A549 (cell line): Measurements from ENCODE around the gene RAB11FIP5. TPM values are rescaled to one million over a fixed set of nuclear protein-coding genes. Genes with fewer than 3 reads are reported as not detected.

Source experiments
- ATAC-seq, 2 experiments: fragments of 200-7000 bp in 1 of 2; fragments of >200 bp in 1 of 2; cut with Nextera tagmentation in 1 of 2; cut with Tn5 transposase in 1 of 2; 3 replicates each; pipeline versions ENCODE4 v1.8.0 to v1.9.1; 2018 to 2020; ENCODE audit warnings: mild to moderate bottlenecking in 1 of 2, moderate library complexity in 1 of 2
- CTCF ChIA-PET: fragments of 300-600 bp; sonication (Branson Sonifier 250); formaldehyde crosslinking; extraction: SDS; loops from one replicate; lab custom pipeline; 2021; ENCODE audit warnings: antibody characterized with exemption, inconsistent platforms; lab: Yijun Ruan, JAX
- POLR2A ChIA-PET: fragments of 350-600 bp; formaldehyde crosslinking; extraction: SDS; loops from one replicate; lab custom pipeline; 2021; ENCODE audit warnings: antibody characterized with exemption, inconsistent platforms; lab: Yijun Ruan, JAX
- DNase-seq, 2 experiments: peaks; one replicate each; pipeline versions ENCODE4 v3.0.0 to v3.0.0-alpha.2; 2011 to 2016; ENCODE audit warnings: low read depth in 1 of 2, low spot score in 1 of 2
- FAIRE-seq: peaks from 2 replicates; lab custom pipeline; 2011; peaks lifted over from hg19 to GRCh38; lab: Jason Lieb, UNC
- H3K27ac ChIP-seq, 2 experiments: fragments of >200 bp; sonication (Bioruptor Twin); formaldehyde crosslinking; 3 replicates each; pipeline ENCODE4 v1.5.1; 2016 to 2017
- H3K4me1 ChIP-seq: fragments of >200 bp; sonication (Bioruptor Twin); formaldehyde crosslinking; 3 replicates; pipeline ENCODE4 v1.6.1; 2016
- H3K4me2 ChIP-seq: fragments of >200 bp; sonication (Bioruptor Twin); formaldehyde crosslinking; 3 replicates; pipeline ENCODE4 v1.6.1; 2016
- H3K4me3 ChIP-seq: fragments of >200 bp; sonication (Bioruptor Twin); formaldehyde crosslinking; 3 replicates; pipeline ENCODE4 v1.5.1; 2016
- H3K9me3 ChIP-seq: fragments of >200 bp; sonication (Bioruptor Twin); formaldehyde crosslinking; 3 replicates; pipeline ENCODE4 v1.6.1; 2016
- CEBPB ChIP-seq, 2 experiments: fragments of >200 bp in 1 of 2; sonication (Bioruptor Twin) in 1 of 2; formaldehyde crosslinking in 1 of 2; IDR thresholded peaks; 2 replicates each; pipeline ENCODE4 v1.6.1; 2012 to 2016
- E2F6 ChIP-seq: IDR thresholded peaks from 2 replicates; pipeline ENCODE4 v1.6.1; 2012; ENCODE audit warnings: low read depth, borderline replicate concordance
- EHMT2 ChIP-seq: fragments of 200-600 bp; sonication (generic); IDR thresholded peaks from 2 replicates; pipeline ENCODE4 v1.6.1; 2016; ENCODE audit warnings: antibody characterized with exemption, low read depth, mild to moderate bottlenecking, moderate library complexity
- FOXS1 ChIP-seq: fragments of 250-450 bp; sonication (Bioruptor Pico); IDR thresholded peaks from 2 replicates; pipeline ENCODE4 v1.5.0; 2020; ENCODE audit warnings: mild to moderate bottlenecking, moderate library complexity
- HEYL ChIP-seq: fragments of 250-450 bp; sonication (Bioruptor Pico); IDR thresholded peaks from 2 replicates; pipeline ENCODE4 v1.8.0; 2021; ENCODE audit warnings: mild to moderate bottlenecking, moderate library complexity
- HOXB13 ChIP-seq: fragments of 250-450 bp; sonication (Bioruptor Pico); IDR thresholded peaks from 2 replicates; pipeline ENCODE4 v1.5.0; 2020; ENCODE audit warnings: low read depth, mild to moderate bottlenecking, moderate library complexity
- HOXB5 ChIP-seq: fragments of 250-450 bp; sonication (Bioruptor Pico); IDR thresholded peaks from 2 replicates; pipeline ENCODE4 v1.5.0; 2020; ENCODE audit warnings: mild to moderate bottlenecking, moderate library complexity
- JUN ChIP-seq, 2 experiments: fragments of >200 bp; sonication (Bioruptor Twin); formaldehyde crosslinking; IDR thresholded peaks; 2 replicates in 1 of 2; 3 replicates in 1 of 2; pipeline ENCODE4 v1.6.1; 2016 to 2017
- KDM5A ChIP-seq: fragments of 200-600 bp; sonication (generic); IDR thresholded peaks from 2 replicates; pipeline ENCODE4 v1.6.1; 2016; ENCODE audit warnings: antibody characterized with exemption, mild to moderate bottlenecking
- MAFK ChIP-seq: fragments of 450-650 bp; IDR thresholded peaks from 2 replicates; pipeline ENCODE4 v1.6.1; 2014; ENCODE audit not compliant: partially characterized antibody
- PBX3 ChIP-seq: IDR thresholded peaks from 2 replicates; pipeline ENCODE4 v1.6.1; 2012
- POLR2A ChIP-seq: IDR thresholded peaks from 2 replicates; pipeline ENCODE4 v1.6.1; 2012; ENCODE audit warnings: mild to moderate bottlenecking, low read length
- POLR2AphosphoS2 ChIP-seq: conservative IDR thresholded peaks from 2 replicates; pipeline ENCODE4 v1.6.1; 2012; ENCODE audit warnings: low read length, improper control_type of control experiment, inconsistent platforms
- SMC3 ChIP-seq: fragments of >200 bp; sonication (Bioruptor Twin); formaldehyde crosslinking; IDR thresholded peaks from 3 replicates; pipeline ENCODE4 v1.6.1; 2018; ENCODE audit warnings: inconsistent platforms
- TP53 ChIP-seq: fragments of 250-450 bp; sonication (Bioruptor Pico); IDR thresholded peaks from 2 replicates; pipeline ENCODE4 v1.5.0; 2021; ENCODE audit warnings: mild to moderate bottlenecking, moderate library complexity
- USF2 ChIP-seq: fragments of 450-650 bp; IDR thresholded peaks from 2 replicates; pipeline ENCODE4 v1.6.1; 2014; ENCODE audit warnings: antibody characterized with exemption
- ZC3H11A ChIP-seq: fragments of 450-650 bp; IDR thresholded peaks from 2 replicates; pipeline ENCODE4 v1.6.1; 2014; ENCODE audit warnings: antibody characterized with exemption, mild to moderate bottlenecking
- ZSCAN20 ChIP-seq: fragments of 250-450 bp; sonication (Bioruptor Pico); IDR thresholded peaks from 2 replicates; pipeline ENCODE4 v1.8.0; 2022; ENCODE audit warnings: mild to moderate bottlenecking, moderate library complexity
- whole genome bisulfite sequencing: methylation state at CpG from one replicate; pipeline ENCODE4 v1.1.6; 2017; ENCODE audit errors: missing lambda C conversion rate; 5-methylcytosine and 5-hydroxymethylcytosine counted together
- polyA plus RNA-seq, 4 experiments: library from polyadenylated mRNA; depleted of rRNA in 3 of 4; stranded (reverse); fragments of >200 nt; fragmentation: RNase III in 1 of 4; extraction: RNeasy Plus Mini Kit Qiagen cat#74134 plus additional on column Dnase treatment in 1 of 4; gene quantifications; 2 replicates in 3 of 4; 3 replicates in 1 of 4; pipeline ENCODE4 v1.2.3, GENCODE V29; 2011 to 2017
- TF ChIP-seq, protein P1 (sequence below): fragments of 250-450 bp; sonication (Bioruptor Pico); IDR thresholded peaks from 2 replicates; pipeline ENCODE4 v1.5.0; 2021; ENCODE audit warnings: mild to moderate bottlenecking, moderate library complexity, borderline replicate concordance
- TF ChIP-seq, protein P2 (sequence below): fragments of 250-450 bp; sonication (Bioruptor Pico); IDR thresholded peaks from 2 replicates; pipeline ENCODE4 v1.5.0; 2020; ENCODE audit warnings: low read depth, mild to moderate bottlenecking, moderate library complexity

Gene RAB11FIP5
- polyA plus RNA-seq, 2 of the 4 experiments (the other 2 are of a cell fraction): 21.6 to 21.8 TPM

DNA sequence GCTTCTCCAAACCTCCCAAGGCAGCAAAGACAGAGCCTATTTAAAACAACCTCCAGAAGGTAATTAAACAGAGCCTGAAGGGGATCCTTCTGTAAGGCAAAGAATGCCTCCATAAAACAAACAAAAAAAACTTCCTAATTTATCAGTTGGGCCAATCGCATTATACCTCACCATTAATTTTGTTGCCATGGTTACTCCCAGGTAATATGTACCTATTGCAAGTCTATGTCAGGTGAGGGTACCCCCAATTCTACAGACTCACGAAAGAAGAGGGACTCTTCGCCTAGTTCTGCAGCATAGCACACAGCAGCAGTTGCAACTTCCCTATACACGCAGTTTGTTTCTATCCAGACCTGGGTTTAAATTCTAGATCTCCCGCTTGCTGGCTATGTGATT, 80.0 kb downstream of the RAB11FIP5 start:
- Histone ChIP-seq H3K9me3 (no peaks in the 10 kb centered on the region), H3K4me3 (no peak overlapping the region), H3K27ac (peak overlapping the region; percentile 22 to 66; a peak in 5 of 6 replicates), H3K4me1 (peaks cover 52% of the 10 kb centered on the region), H3K4me2 (peak overlapping the region; percentile 66)
- ChIA-PET CTCF (interaction anchor here (0.9 to 3.1 kb wide), 4 partner anchors 8 to 140 kb away, joined by 3 to 9 read pairs (median 6); no protein-coding TSS in a partner anchor), POLR2A (no interaction called here)
- 92% methylated on average over 5 of the region's 5 CpGs for WGBS
- DNase-seq (no peak), ATAC-seq (no peak), FAIRE-seq (no peak)
- TF ChIP-seq ZC3H11A: no peak
- TF ChIP-seq HOXB5 (CRISPR knock-in tag): no peak
- TF ChIP-seq, protein P1, sequence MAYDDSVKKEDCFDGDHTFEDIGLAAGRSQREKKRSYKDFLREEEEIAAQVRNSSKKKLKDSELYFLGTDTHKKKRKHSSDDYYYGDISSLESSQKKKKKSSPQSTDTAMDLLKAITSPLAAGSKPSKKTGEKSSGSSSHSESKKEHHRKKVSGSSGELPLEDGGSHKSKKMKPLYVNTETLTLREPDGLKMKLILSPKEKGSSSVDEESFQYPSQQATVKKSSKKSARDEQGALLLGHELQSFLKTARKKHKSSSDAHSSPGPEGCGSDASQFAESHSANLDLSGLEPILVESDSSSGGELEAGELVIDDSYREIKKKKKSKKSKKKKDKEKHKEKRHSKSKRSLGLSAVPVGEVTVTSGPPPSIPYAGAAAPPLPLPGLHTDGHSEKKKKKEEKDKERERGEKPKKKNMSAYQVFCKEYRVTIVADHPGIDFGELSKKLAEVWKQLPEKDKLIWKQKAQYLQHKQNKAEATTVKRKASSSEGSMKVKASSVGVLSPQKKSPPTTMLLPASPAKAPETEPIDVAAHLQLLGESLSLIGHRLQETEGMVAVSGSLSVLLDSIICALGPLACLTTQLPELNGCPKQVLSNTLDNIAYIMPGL: no peak
- TF ChIP-seq USF2: no peak
- TF ChIP-seq E2F6: no peak
- no peak for TF ChIP-seq ZSCAN20 (CRISPR knock-in tag)
- TF ChIP-seq, protein P2, sequence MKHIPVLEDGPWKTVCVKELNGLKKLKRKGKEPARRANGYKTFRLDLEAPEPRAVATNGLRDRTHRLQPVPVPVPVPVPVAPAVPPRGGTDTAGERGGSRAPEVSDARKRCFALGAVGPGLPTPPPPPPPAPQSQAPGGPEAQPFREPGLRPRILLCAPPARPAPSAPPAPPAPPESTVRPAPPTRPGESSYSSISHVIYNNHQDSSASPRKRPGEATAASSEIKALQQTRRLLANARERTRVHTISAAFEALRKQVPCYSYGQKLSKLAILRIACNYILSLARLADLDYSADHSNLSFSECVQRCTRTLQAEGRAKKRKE (CRISPR knock-in tag): no peak
- TF ChIP-seq MAFK: no peak
- TF ChIP-seq TP53: no peak
- TF ChIP-seq EHMT2: no peak
- no peak for TF ChIP-seq HEYL (CRISPR knock-in tag)
- no peak for TF ChIP-seq POLR2AphosphoS2
- no peak for TF ChIP-seq SMC3
- no peak for TF ChIP-seq POLR2A

DNA sequence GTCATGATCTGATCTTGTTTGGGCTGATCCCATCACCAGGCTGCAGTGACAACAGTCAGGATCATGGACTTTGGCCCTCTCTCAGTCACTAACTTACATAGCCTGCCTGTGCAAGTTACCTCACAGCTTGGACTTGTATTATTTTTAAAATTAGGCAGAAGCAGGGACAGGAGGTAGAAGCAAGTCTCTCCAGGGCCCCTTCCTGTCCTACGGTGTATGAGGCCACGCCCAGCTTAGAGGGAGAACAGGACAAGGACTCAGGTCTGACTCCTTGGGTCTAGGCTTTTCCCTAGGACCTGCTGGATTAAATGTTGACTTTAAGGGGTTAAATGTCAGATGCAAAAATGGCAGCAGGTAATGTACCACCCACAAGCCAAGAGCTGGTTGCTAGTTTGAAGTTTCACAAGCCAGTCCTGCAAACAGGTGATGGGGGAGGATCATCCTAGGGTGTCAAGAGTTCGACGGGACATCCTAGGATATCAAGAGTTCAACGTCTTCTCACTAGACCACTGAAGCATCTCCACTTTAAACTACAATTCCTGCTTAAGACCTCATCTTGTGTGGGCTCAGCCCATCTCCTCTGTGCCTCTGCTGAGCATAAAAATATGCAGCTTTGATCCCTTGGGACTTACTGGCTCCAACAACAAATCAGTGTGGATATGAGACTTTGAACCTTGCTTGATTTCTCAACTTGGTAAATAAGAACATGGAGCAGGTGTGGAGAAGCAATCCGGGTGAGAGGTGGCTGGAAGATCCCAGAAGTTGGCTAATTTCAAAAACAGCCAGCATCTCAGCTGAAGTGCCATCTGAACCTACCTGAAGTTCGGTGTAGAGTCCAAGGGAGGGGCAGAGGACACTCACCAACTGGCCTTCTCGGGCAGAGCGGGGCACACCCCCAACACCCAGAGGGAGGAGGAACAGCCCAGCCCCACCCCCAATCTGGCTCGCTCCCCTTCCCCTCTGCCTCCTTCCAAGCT, 80.7 kb downstream of the RAB11FIP5 start:
- Histone ChIP-seq H3K9me3 (no peaks in the 10 kb centered on the region), H3K27ac (peak overlapping the region; percentile 62 to 66), H3K4me3 (no peak overlapping the region), H3K4me2 (peak overlapping the region; percentile 66)
- ATAC-seq (peak; percentile 21 to 25; a peak in 3 of 6 replicates), DNase-seq (peak in 1 of 2 experiments; percentile 58), FAIRE-seq (no peak)
- CTCF ChIA-PET: interaction anchor here (0.6 to 3.1 kb wide), 10 partner anchors 9 to 145 kb away, joined by 3 to 9 read pairs (median 3); no protein-coding TSS in a partner anchor
- TF ChIP-seq HOXB13 (CRISPR knock-in tag): no peak
- peak in 1 of 2 experiments; percentile 52; a peak in 1 of 4 replicates for TF ChIP-seq CEBPB (IDR thresholded peaks at IDR 0.05)
- no peak for TF ChIP-seq FOXS1 (CRISPR knock-in tag)
- TF ChIP-seq HEYL (CRISPR knock-in tag): no peak
- TF ChIP-seq KDM5A: no peak
- TF ChIP-seq PBX3: no peak
- no peak for TF ChIP-seq HOXB5 (CRISPR knock-in tag)
- 0 out of 5 replicates have a peak, but pooled peaks of 1 of the 2 experiments have one; percentile 25 for TF ChIP-seq JUN (IDR thresholded peaks at IDR 0.05)
- TF ChIP-seq, all 56 proteins: peak for 2
- POLR2A ChIA-PET: no interaction called here
- H3K4me1 ChIP-seq: peaks cover 49% of the 10 kb centered on the region
- WGBS: 52% methylated on average over 10 of the region's 10 CpGs
